ENCODE data around the gene RNF123.
"Not testable (repeated sequence)": the region's sequence is repeated elsewhere in the genome, so short reads cannot be mapped to it uniquely, and the experiment has no call there.

Gene RNF123

DNA sequence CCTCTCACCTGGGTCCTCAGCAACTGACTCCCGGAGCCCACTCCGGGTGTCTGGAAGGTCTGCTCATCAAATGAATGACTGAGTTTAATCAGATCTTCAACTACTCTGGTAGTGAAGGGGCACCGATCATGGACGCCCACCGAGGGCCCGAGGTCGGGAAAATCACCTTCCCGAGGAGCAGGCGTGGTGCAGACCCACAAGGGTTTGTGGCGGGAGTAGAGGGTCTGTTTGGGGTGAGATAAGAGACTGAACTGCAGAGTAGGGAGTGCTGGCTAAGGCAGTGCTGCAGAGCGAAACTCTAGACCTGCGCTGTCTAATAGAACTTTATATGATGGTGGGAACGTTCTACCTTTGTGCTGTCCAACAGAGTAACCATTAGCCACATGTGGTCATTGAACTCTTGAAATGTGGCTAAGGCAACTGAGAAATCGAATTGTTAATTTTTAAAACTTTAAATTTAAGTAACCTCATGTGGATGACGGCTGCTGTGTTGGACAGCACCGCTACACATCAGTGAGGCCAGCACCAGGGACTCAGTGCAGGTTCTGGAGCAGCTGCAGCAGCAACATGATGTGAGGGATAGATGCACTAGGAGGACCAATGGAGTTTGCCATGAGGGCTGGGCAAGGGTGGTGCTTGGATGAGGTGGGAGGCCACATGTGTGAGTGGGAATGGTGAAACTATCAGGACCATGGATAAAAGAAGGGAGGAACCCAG, 709 bp downstream of the RNF123 start:
- not testable (repeated sequence) for H3K9me3 Mint-ChIP-seq; H3K27me3 Mint-ChIP-seq; DNase-seq; ATAC-seq (replicated peaks)
- Mint-ChIP-seq H3K4me1 (ENCODE audit: low read depth in 2 of 2) (peaks cover 39 to 43% of the 10 kb centered on the region in 2 donors), H3K27ac (peak overlapping the region; percentile 98), H3K4me3 (peak overlapping the region; percentile 97 to 98), H3K36me3 (ENCODE audit: insufficient read depth) (peaks cover 30% of the 10 kb centered on the region)

DNA sequence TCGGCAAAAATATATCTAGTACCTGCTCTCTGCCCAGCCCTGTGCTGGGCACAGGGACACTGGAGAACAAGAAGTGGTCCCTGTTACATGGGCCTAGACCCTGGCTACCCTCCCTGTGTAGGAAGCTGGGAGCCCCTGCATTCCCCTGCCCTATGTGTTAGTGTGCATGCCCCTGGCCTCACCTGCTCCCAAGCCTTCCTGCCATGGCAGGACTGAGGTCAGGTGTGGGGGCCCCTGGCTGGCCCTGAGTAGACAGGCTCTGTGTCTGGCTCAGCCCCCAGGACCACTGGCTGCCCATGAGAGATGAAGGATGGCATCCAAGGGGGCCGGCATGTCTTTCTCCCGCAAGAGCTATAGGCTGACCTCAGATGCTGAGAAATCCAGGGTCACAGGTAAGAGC, 1.5 kb downstream of the RNF123 start:
- not testable (repeated sequence) for DNase-seq; ATAC-seq (replicated peaks)

DNA sequence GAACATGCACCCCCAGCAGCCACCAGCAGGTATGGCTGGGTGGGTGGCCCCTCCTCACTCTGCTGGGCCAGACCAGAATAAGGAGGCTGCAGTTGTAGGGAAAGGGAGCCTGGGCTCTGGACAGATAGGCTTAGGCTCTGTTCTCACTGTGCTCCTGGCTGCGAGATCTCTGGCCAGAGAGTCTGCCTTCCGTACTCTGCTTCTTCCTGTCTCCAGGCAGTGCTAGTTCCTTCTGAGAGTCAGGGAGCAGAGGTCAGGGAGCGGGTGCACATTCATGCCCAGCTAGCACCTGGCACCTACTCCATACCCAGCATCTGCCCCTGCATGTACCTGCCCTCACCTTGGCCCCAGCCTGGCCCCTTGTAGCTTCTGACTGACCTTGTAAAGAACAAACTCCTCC, 2.1 kb downstream of the RNF123 start:
- peak overlapping the region in 1 of 2 donors; percentile 98 for H3K27ac Mint-ChIP-seq
- peaks cover 30% of the 10 kb centered on the region for H3K36me3 Mint-ChIP-seq (ENCODE audit: insufficient read depth)
- peaks cover 36 to 43% of the 10 kb centered on the region in 2 donors for H3K4me1 Mint-ChIP-seq (ENCODE audit: low read depth in 2 of 2)
- H3K4me3 Mint-ChIP-seq = peak overlapping the region in 1 of 2 donors; percentile 98
- DNase-seq; H3K9me3 Mint-ChIP-seq; H3K27me3 Mint-ChIP-seq; ATAC-seq (replicated peaks): not testable (repeated sequence)

More for the DNA sequence above, 1.5 kb downstream of the RNF123 start:
- H3K36me3 Mint-ChIP-seq (ENCODE audit: insufficient read depth) = peaks cover 30% of the 10 kb centered on the region
- peaks cover 36 to 43% of the 10 kb centered on the region in 2 donors for H3K4me1 Mint-ChIP-seq (ENCODE audit: low read depth in 2 of 2)
- not testable (repeated sequence) for H3K9me3 Mint-ChIP-seq, H3K27me3 Mint-ChIP-seq
- peak overlapping the region; percentile 97 to 98 for H3K4me3 Mint-ChIP-seq
- H3K27ac Mint-ChIP-seq = peak overlapping the region in 1 of 2 donors; percentile 98

- H3K27ac Mint-ChIP-seq = peak overlapping the region in 1 of 2 donors; percentile 23
- H3K9me3 Mint-ChIP-seq; ATAC-seq (replicated peaks); H3K4me3 Mint-ChIP-seq; H3K27me3 Mint-ChIP-seq; DNase-seq: not testable (repeated sequence)
- peaks cover 14% of the 10 kb centered on the region for H3K36me3 Mint-ChIP-seq (ENCODE audit: insufficient read depth)
- H3K4me1 Mint-ChIP-seq (ENCODE audit: low read depth in 2 of 2) = peaks cover 24 to 29% of the 10 kb centered on the region in 2 donors
These were observed 5.2 kb downstream of the RNF123 start for GRCh38 chr3:49694409-49695070.

GRCh38 chr3:49695350-49696015, 6.1 kb downstream of the RNF123 start:
- not testable (repeated sequence) for H3K27me3 Mint-ChIP-seq; H3K4me3 Mint-ChIP-seq; H3K36me3 Mint-ChIP-seq (ENCODE audit: insufficient read depth); ATAC-seq (replicated peaks); DNase-seq; H3K9me3 Mint-ChIP-seq; H3K27ac Mint-ChIP-seq
- peaks cover 15 to 20% of the 10 kb centered on the region in 2 donors for H3K4me1 Mint-ChIP-seq (ENCODE audit: low read depth in 2 of 2)

DNA sequence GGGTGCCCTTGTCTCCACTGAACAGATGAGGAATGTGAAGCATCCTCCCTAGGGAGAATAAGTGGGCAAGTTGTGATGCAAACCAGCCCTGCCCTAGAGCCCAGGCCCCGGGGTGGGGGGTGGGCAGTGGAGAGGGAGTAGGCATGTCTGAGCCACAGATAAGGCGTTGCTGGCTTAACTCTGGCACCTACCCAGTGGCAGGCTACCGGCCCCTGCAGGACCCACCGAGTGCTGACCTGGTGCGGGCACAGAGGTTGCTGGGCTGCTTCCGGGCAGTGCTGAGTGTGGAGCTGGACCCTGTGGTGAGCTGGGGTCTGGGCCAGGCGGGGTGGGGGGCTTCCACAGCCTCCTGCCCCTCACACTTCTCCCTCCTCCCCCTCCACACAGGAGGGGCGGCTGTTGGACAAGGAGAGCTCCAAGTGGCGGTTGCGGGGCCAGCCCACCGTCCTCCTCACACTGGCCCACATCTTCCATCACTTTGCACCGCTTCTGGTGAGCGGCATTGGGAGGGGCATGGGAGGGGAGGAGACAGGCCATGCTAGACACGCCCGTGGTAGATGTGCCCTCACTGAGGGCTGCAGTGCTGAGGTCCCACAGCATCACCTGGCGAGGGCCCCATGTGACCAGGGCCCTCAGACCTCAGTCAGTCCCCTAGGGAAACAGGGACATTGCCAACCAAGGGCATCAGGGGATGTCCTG, 10.1 kb downstream of the RNF123 start:
- H3K4me3 Mint-ChIP-seq = no peak overlapping the region
- DNase-seq (no peak), ATAC-seq (replicated peaks) (no peak)
- H3K36me3 Mint-ChIP-seq (ENCODE audit: insufficient read depth) = peaks cover 10% of the 10 kb centered on the region
- H3K9me3 Mint-ChIP-seq = no peaks in the 10 kb centered on the region
- H3K27ac Mint-ChIP-seq = no peak overlapping the region
- no peaks in the 10 kb centered on the region for H3K27me3 Mint-ChIP-seq
- peaks cover 5 to 7% of the 10 kb centered on the region in 2 donors for H3K4me1 Mint-ChIP-seq (ENCODE audit: low read depth in 2 of 2)

GRCh38 chr3:49700014-49700413, 10.7 kb downstream of the RNF123 start:
- H3K9me3 Mint-ChIP-seq = no peaks in the 10 kb centered on the region
- H3K36me3 Mint-ChIP-seq (ENCODE audit: insufficient read depth) = peaks cover 10% of the 10 kb centered on the region
- H3K27me3 Mint-ChIP-seq = no peaks in the 10 kb centered on the region
- DNase-seq (no peak), ATAC-seq (replicated peaks) (no peak)
- peaks cover 5 to 7% of the 10 kb centered on the region in 2 donors for H3K4me1 Mint-ChIP-seq (ENCODE audit: low read depth in 2 of 2)
- no peak overlapping the region for H3K27ac Mint-ChIP-seq
- no peak overlapping the region for H3K4me3 Mint-ChIP-seq

- peaks cover 10% of the 10 kb centered on the region for H3K36me3 Mint-ChIP-seq (ENCODE audit: insufficient read depth)
- DNase-seq (no peak), ATAC-seq (replicated peaks) (no peak)
- no peaks in the 10 kb centered on the region for H3K9me3 Mint-ChIP-seq
- H3K4me3 Mint-ChIP-seq = no peak overlapping the region
- H3K27me3 Mint-ChIP-seq = no peaks in the 10 kb centered on the region
- H3K27ac Mint-ChIP-seq = no peak overlapping the region
- peaks cover 5 to 6% of the 10 kb centered on the region in 2 donors for H3K4me1 Mint-ChIP-seq (ENCODE audit: low read depth in 2 of 2)
These were observed 11.2 kb downstream of the RNF123 start for GRCh38 chr3:49700453-49701128.

GRCh38 chr3:49701388-49702077, 12.2 kb downstream of the RNF123 start:
- Mint-ChIP-seq H3K27me3 (no peaks in the 10 kb centered on the region), H3K4me3 (no peak overlapping the region), H3K27ac (no peak overlapping the region), H3K9me3 (no peaks in the 10 kb centered on the region), H3K4me1 (ENCODE audit: low read depth in 2 of 2) (peaks cover 5 to 6% of the 10 kb centered on the region in 2 donors), H3K36me3 (ENCODE audit: insufficient read depth) (peaks cover 10% of the 10 kb centered on the region)
- DNase-seq = no peak
- ATAC-seq (replicated peaks) = no peak

GRCh38 chr3:49702672-49703071, 13.3 kb downstream of the RNF123 start:
- peak overlapping the region in 1 of 2 donors; percentile 60 for H3K27ac Mint-ChIP-seq
- no peak overlapping the region for H3K4me3 Mint-ChIP-seq
- H3K27me3 Mint-ChIP-seq = no peaks in the 10 kb centered on the region
- peaks cover 6 to 7% of the 10 kb centered on the region in 2 donors for H3K4me1 Mint-ChIP-seq (ENCODE audit: low read depth in 2 of 2)
- H3K9me3 Mint-ChIP-seq = no peaks in the 10 kb centered on the region
- peaks cover 10% of the 10 kb centered on the region for H3K36me3 Mint-ChIP-seq (ENCODE audit: insufficient read depth)
- DNase-seq = no peak
- no peak for ATAC-seq (replicated peaks)

- peak; percentile 50 to 66 (median 58) for DNase-seq
- H3K9me3 Mint-ChIP-seq = no peaks in the 10 kb centered on the region
- H3K27ac Mint-ChIP-seq = peak overlapping the region; percentile 60 to 81
- peak; percentile 100 for ATAC-seq (replicated peaks)
- H3K4me1 Mint-ChIP-seq (ENCODE audit: low read depth in 2 of 2) = peaks cover 6 to 9% of the 10 kb centered on the region in 2 donors
- H3K36me3 Mint-ChIP-seq (ENCODE audit: insufficient read depth) = peaks cover 10% of the 10 kb centered on the region
- no peaks in the 10 kb centered on the region for H3K27me3 Mint-ChIP-seq
- H3K4me3 Mint-ChIP-seq = no peak overlapping the region
These were observed 14.1 kb downstream of the RNF123 start for GRCh38 chr3:49703443-49703927.

GRCh38 chr3:49703956-49704355, 14.6 kb downstream of the RNF123 start:
- Mint-ChIP-seq H3K4me1 (ENCODE audit: low read depth in 2 of 2) (peaks cover 6 to 9% of the 10 kb centered on the region in 2 donors), H3K27me3 (no peaks in the 10 kb centered on the region), H3K27ac (peak overlapping the region; percentile 60 to 81), H3K36me3 (ENCODE audit: insufficient read depth) (peaks cover 10% of the 10 kb centered on the region), H3K4me3 (no peak overlapping the region), H3K9me3 (no peaks in the 10 kb centered on the region)
- ATAC-seq (replicated peaks) = no peak
- DNase-seq = no peak

All from effector memory CD8-positive, alpha-beta T cell (primary cell).